Mammary epithelial cell (primary cell): ENCODE data around the gene HPD.

Experiments
- EZH2 ChIP-seq: IDR thresholded peaks from 2 replicates; pipeline ENCODE4 v1.6.1; 2012; ENCODE audit warnings: low read length, inconsistent platforms, borderline replicate concordance
- TF ChIP-seq, protein P1 (sequence below), 2 donors: IDR thresholded peaks in 1 of 2; conservative IDR thresholded peaks in 1 of 2; 2 replicates each; pipeline ENCODE4 v1.5.1; 2011 to 2012; ENCODE audit warnings: inconsistent platforms in 2 of 2, low read length in 2 of 2, mild to moderate bottlenecking in 2 of 2, control low read depth in 1 of 2, low read depth in 1 of 2; ENCODE audit not compliant: insufficient read depth in 1 of 2; ENCODE audit errors: extremely low read depth in 1 of 2

DNA sequence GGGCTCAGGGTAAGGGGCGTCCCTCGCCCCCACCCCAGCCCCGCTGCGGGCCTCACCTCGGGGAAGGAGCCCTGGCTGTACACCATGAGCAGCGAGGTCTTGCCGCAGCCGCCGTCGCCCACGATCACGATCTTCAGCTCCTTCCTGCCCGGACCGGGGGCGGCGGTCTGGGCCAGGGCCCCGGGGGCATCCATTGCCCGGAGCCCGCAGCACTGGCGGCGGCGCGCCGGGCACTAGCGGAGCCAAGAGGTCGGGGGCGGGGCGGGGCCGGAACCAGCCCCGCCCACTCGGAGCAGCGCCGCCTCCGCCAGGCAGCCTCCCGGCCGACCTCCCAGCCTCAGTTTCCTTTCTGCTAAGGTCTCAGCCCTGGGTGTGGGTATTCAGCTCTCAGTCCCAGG is 65.2 kb downstream of the HPD start, which contains the start of gene RHOF:
- TF ChIP-seq, protein P1, sequence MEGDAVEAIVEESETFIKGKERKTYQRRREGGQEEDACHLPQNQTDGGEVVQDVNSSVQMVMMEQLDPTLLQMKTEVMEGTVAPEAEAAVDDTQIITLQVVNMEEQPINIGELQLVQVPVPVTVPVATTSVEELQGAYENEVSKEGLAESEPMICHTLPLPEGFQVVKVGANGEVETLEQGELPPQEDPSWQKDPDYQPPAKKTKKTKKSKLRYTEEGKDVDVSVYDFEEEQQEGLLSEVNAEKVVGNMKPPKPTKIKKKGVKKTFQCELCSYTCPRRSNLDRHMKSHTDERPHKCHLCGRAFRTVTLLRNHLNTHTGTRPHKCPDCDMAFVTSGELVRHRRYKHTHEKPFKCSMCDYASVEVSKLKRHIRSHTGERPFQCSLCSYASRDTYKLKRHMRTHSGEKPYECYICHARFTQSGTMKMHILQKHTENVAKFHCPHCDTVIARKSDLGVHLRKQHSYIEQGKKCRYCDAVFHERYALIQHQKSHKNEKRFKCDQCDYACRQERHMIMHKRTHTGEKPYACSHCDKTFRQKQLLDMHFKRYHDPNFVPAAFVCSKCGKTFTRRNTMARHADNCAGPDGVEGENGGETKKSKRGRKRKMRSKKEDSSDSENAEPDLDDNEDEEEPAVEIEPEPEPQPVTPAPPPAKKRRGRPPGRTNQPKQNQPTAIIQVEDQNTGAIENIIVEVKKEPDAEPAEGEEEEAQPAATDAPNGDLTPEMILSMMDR (conservative IDR thresholded peaks at IDR 0.05 in 1 of 2, IDR thresholded peaks at IDR 0.05 in 1 of 2; ENCODE audit: extremely low read depth in 1 of 2, insufficient read depth in 1 of 2, low read depth in 1 of 2, low read length in 2 of 2) = no peak
- no peak for TF ChIP-seq EZH2
